Heart left ventricle (tissue), 13 donors: ENCODE results near the gene ENOX2.

Experiments used
- POLR2A ChIP-seq, 2 donors: fragments of 450-650 bp; IDR thresholded peaks; one replicate each; pipeline ENCODE4 v1.6.1; 2017; ENCODE audit warnings: antibody characterized with exemption in 2 of 2, mild to moderate bottlenecking in 2 of 2, moderate library complexity in 2 of 2
- TF ChIP-seq, protein P1 (sequence below), 12 donors: fragments of 200-600 bp; sonication (generic) in 4 of 12; IDR thresholded peaks; one replicate each; pipeline versions ENCODE4 v1.5.0 to v1.8.0; 2018 to 2022; ENCODE audit warnings: antibody characterized with exemption in 12 of 12, mild to moderate bottlenecking in 5 of 12
- donor health status: ischemic (EF 13 %, LVEDD 7.1; RV severe dilation, severe dysfunction).
- donor health status: DM: no; HTN: yes; CAD: no.
- donor health status: DM: no; HTN: no; CAD: no.
- donor health status: ischemic (EF 25% LVEDD 6.9; RV normal size, moderate dysfunction).
- donor health status: ischemic (EF 25% LVEDD 5.7; RV mildly dilated, moderate dysfunction).
- donor health status: ischemic (EF 35%, LVEDD 5.7; RV mildly dilated, moderate dysfunction).
- donor health status: nonischemic (EF 11% LVEDD 7.7; RV severe dilation, severe dysfunction).
- donor health status: DM: yes; HTN: yes; CAD: no.
- donor health status: PGD.
- donor health status: ischemic (EF 29% LVEDD 5.4; RV normal size, mild dysfunction).
- donor health status: nonischemic (EF 23%, LVEDD 6.1; RV moderate dilation, normal function).

- TF ChIP-seq, protein P1, sequence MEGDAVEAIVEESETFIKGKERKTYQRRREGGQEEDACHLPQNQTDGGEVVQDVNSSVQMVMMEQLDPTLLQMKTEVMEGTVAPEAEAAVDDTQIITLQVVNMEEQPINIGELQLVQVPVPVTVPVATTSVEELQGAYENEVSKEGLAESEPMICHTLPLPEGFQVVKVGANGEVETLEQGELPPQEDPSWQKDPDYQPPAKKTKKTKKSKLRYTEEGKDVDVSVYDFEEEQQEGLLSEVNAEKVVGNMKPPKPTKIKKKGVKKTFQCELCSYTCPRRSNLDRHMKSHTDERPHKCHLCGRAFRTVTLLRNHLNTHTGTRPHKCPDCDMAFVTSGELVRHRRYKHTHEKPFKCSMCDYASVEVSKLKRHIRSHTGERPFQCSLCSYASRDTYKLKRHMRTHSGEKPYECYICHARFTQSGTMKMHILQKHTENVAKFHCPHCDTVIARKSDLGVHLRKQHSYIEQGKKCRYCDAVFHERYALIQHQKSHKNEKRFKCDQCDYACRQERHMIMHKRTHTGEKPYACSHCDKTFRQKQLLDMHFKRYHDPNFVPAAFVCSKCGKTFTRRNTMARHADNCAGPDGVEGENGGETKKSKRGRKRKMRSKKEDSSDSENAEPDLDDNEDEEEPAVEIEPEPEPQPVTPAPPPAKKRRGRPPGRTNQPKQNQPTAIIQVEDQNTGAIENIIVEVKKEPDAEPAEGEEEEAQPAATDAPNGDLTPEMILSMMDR (IDR thresholded peaks at IDR 0.05): peak; percentile 38 to 74 (median 65)
- TF ChIP-seq POLR2A (IDR thresholded peaks at IDR 0.05): no peak
Observed at GRCh38 chrX:130575831-130576389, 327.1 kb downstream of the ENOX2 start.
